HepG2 (cell line): ENCODE data around the gene CKS1B. TPM values are rescaled to one million over a fixed set of nuclear protein-coding genes. Genes with fewer than 3 reads are reported as not detected.
A peak's percentile ranks its signal among the peaks of the same experiment; 100 is the strongest.

Source experiments
- ARID5B ChIP-seq: IDR thresholded peaks from 2 replicates; pipeline ENCODE4 v1.4.0; 2020; ENCODE audit warnings: mild to moderate bottlenecking, missing genetic modification reagents
- CBFB ChIP-seq: sonication (generic); formaldehyde crosslinking; IDR thresholded peaks from 2 replicates; pipeline ENCODE4 v1.4.0; 2020; ENCODE audit warnings: missing genetic modification reagents
- HMGXB4 ChIP-seq, 2 experiments: sonication (generic) in 1 of 2; formaldehyde crosslinking in 1 of 2; IDR thresholded peaks; 2 replicates each; pipeline versions ENCODE4 v1.4.0 to v1.6.1; 2018 to 2020; ENCODE audit warnings: missing genetic modification reagents in 2 of 2, borderline replicate concordance in 1 of 2, low read depth in 1 of 2, mild to moderate bottlenecking in 1 of 2, missing biosample characterization in 1 of 2
- IKZF4 ChIP-seq: sonication (generic); formaldehyde crosslinking; IDR thresholded peaks from 2 replicates; pipeline ENCODE4 v1.5.1; 2020; ENCODE audit warnings: borderline replicate concordance, mild to moderate bottlenecking, low read depth, missing genetic modification reagents; ENCODE audit errors: not compliant biosample characterization
- MEIS1 ChIP-seq: sonication (generic); formaldehyde crosslinking; IDR thresholded peaks from 2 replicates; pipeline ENCODE4 v1.9.0; 2021; ENCODE audit warnings: mild to moderate bottlenecking, missing genetic modification reagents, moderate library complexity, borderline replicate concordance
- NCOA1 ChIP-seq: sonication (generic); formaldehyde crosslinking; IDR thresholded peaks from 2 replicates; pipeline ENCODE4 v1.9.0; 2021; ENCODE audit warnings: missing genetic modification reagents
- NFAT5 ChIP-seq: sonication (generic); formaldehyde crosslinking; IDR thresholded peaks from 2 replicates; pipeline ENCODE4 v1.4.0; 2020; ENCODE audit warnings: missing genetic modification reagents
- NFIB ChIP-seq: sonication (generic); formaldehyde crosslinking; IDR thresholded peaks from 2 replicates; pipeline ENCODE4 v1.9.0; 2021; ENCODE audit warnings: missing genetic modification reagents, mild to moderate bottlenecking, borderline replicate concordance
- TFDP1 ChIP-seq: IDR thresholded peaks from 2 replicates; pipeline ENCODE4 v1.6.1; 2016; ENCODE audit warnings: missing compliant biosample characterization, missing genetic modification reagents, borderline replicate concordance
- ZNF563 ChIP-seq: sonication (generic); formaldehyde crosslinking; IDR thresholded peaks from 2 replicates; pipeline ENCODE4 v1.8.0; 2022; ENCODE audit warnings: mild to moderate bottlenecking, moderate library complexity, missing genetic modification reagents
- polyA plus RNA-seq, 8 experiments: library from polyadenylated mRNA; depleted of rRNA in 3 of 8; stranded (reverse) in 7 of 8; unstranded in 1 of 8; fragments of >200 nt; fragmentation: Illumina TruSeq in 4 of 8; extraction: Trizol in 4 of 8; gene quantifications; 2 replicates each; pipeline versions ENCODE4 v1.2.1 to v1.2.3, GENCODE V29; 2011 to 2016; ENCODE audit warnings: low read depth in 4 of 8, missing spikeins in 1 of 8, mixed read lengths in 1 of 8; ENCODE audit not compliant: insufficient read depth in 1 of 8
- total RNA-seq, 5 experiments: library from RNA; depleted of rRNA; stranded (reverse); fragments of >200 nt; fragmentation: Illumina TruSeq; extraction: Trizol; gene quantifications; 2 replicates each; pipeline ENCODE4 v1.2.3, GENCODE V29; 2016; ENCODE audit warnings: low read depth in 1 of 5
- TF ChIP-seq, protein P1 (sequence below): sonication (generic); formaldehyde crosslinking; IDR thresholded peaks from 2 replicates; pipeline ENCODE4 v1.4.0; 2020; ENCODE audit warnings: missing genetic modification reagents

CKS1B gene
- total and polyA plus RNA-seq, 2 of the 13 experiments (the other 11 are each of a cell fraction or from before 2014, with no cell fraction given): 217 to 222 TPM

- TF ChIP-seq HMGXB4 (CRISPR knock-in tag; IDR thresholded peaks at IDR 0.05; ENCODE audit: borderline replicate concordance in 1 of 2, low read depth in 1 of 2) (peak in 1 of 2 experiments; percentile 40; a peak in 1 of 4 replicates), NFAT5 (no peak), CBFB (CRISPR knock-in tag) (no peak), IKZF4 (CRISPR knock-in tag) (peak; percentile 42), NCOA1 (CRISPR knock-in tag) (no peak), NFIB (CRISPR knock-in tag) (no peak), MEIS1 (CRISPR knock-in tag) (peak; percentile 70; the same call in 1 of the 2 replicates), ARID5B (CRISPR knock-in tag) (peak; percentile 67; the same call in 1 of the 2 replicates), ZNF563 (CRISPR knock-in tag) (0 out of 2 replicates have a peak, but pooled peaks have one; percentile 32), TFDP1 (CRISPR knock-in tag) (peak; percentile 56; the same call in 1 of the 2 replicates)
- TF ChIP-seq, protein P1, sequence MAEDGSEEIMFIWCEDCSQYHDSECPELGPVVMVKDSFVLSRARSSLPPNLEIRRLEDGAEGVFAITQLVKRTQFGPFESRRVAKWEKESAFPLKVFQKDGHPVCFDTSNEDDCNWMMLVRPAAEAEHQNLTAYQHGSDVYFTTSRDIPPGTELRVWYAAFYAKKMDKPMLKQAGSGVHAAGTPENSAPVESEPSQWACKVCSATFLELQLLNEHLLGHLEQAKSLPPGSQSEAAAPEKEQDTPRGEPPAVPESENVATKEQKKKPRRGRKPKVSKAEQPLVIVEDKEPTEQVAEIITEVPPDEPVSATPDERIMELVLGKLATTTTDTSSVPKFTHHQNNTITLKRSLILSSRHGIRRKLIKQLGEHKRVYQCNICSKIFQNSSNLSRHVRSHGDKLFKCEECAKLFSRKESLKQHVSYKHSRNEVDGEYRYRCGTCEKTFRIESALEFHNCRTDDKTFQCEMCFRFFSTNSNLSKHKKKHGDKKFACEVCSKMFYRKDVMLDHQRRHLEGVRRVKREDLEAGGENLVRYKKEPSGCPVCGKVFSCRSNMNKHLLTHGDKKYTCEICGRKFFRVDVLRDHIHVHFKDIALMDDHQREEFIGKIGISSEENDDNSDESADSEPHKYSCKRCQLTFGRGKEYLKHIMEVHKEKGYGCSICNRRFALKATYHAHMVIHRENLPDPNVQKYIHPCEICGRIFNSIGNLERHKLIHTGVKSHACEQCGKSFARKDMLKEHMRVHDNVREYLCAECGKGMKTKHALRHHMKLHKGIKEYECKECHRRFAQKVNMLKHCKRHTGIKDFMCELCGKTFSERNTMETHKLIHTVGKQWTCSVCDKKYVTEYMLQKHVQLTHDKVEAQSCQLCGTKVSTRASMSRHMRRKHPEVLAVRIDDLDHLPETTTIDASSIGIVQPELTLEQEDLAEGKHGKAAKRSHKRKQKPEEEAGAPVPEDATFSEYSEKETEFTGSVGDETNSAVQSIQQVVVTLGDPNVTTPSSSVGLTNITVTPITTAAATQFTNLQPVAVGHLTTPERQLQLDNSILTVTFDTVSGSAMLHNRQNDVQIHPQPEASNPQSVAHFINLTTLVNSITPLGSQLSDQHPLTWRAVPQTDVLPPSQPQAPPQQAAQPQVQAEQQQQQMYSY (CRISPR knock-in tag): no peak; the same call in 1 of the 2 replicates
Observed at GRCh38 chr1:154931940-154932487, 42.5 kb upstream of the CKS1B start (continued).
